ENCODE data around the gene BAZ1B.
A peak's percentile ranks its signal among the peaks of the same experiment; 100 is the strongest.
"Not testable (repeated sequence)": the region's sequence is repeated elsewhere in the genome, so short reads cannot be mapped to it uniquely, and the experiment has no call there.

Gene BAZ1B

GRCh38 chr7:73424489-73424885, 97.6 kb downstream of the BAZ1B start:
- TF ChIP-seq ZSCAN23 (tag by site-specific recombination; IDR thresholded peaks at IDR 0.05) (no peak), ZNF146 (tag by site-specific recombination; IDR thresholded peaks at IDR 0.05) (no peak)
- CTCF ChIA-PET = no interaction called here
- H3K9me3 ChIP-seq (ENCODE audit: control insufficient read depth, insufficient read depth, low read depth, low read length) = no peaks in the 10 kb centered on the region
- no peaks in the 10 kb centered on the region for H3K4me1 ChIP-seq (ENCODE audit: control insufficient read depth, insufficient read depth, low read length)
- H3K36me3 ChIP-seq (ENCODE audit: control insufficient read depth in 2 of 2, insufficient read depth in 1 of 2, low read length in 2 of 2) = no peaks in the 10 kb centered on the region
- no peak overlapping the region for H3K4me3 ChIP-seq (ENCODE audit: low read depth, low read length)
- H3K27ac ChIP-seq (ENCODE audit: extremely low read depth, low read depth, low read length) = no peak overlapping the region
- POLR2A ChIA-PET = interaction anchor here (0.6 kb wide), 1 partner anchor 314 kb away, joined by 4 read pairs; no protein-coding TSS in a partner anchor

- no peaks in the 10 kb centered on the region for H3K36me3 ChIP-seq (ENCODE audit: control insufficient read depth in 2 of 2, insufficient read depth in 1 of 2, low read length in 2 of 2)
- H3K9me3 ChIP-seq (ENCODE audit: control insufficient read depth, insufficient read depth, low read depth, low read length) = no peaks in the 10 kb centered on the region
- ChIA-PET POLR2A (interaction anchor here (0.6 kb wide), 2 partner anchors 9 to 314 kb away, joined by 4 read pairs; no protein-coding TSS in a partner anchor), CTCF (no interaction called here)
- TF ChIP-seq GLIS2 (tag by site-specific recombination; IDR thresholded peaks at IDR 0.05) (peak; percentile 18; the same call in 1 of the 2 replicates), ZNF146 (tag by site-specific recombination; IDR thresholded peaks at IDR 0.05) (no peak), ZNF394 (tag by site-specific recombination; IDR thresholded peaks at IDR 0.05; ENCODE audit: borderline replicate concordance) (no peak), ZNF792 (tag by site-specific recombination; IDR thresholded peaks at IDR 0.05) (no peak), ZSCAN30 (tag by site-specific recombination; IDR thresholded peaks at IDR 0.05) (no peak), ZBTB10 (tag by site-specific recombination; IDR thresholded peaks at IDR 0.05) (no peak), ZBTB49 (tag by site-specific recombination; IDR thresholded peaks at IDR 0.05; ENCODE audit: low read depth) (no peak)
- H3K27ac ChIP-seq (ENCODE audit: extremely low read depth, low read depth, low read length) = no peak overlapping the region
- H3K4me1 ChIP-seq (ENCODE audit: control insufficient read depth, insufficient read depth, low read length) = no peaks in the 10 kb centered on the region
- H3K4me3 ChIP-seq (ENCODE audit: low read depth, low read length) = no peak overlapping the region
Observed at GRCh38 chr7:73423519-73424488, 98.3 kb downstream of the BAZ1B start.

GRCh38 chr7:73420610-73421009, 101.5 kb downstream of the BAZ1B start:
- TF ChIP-seq ZBTB17 (tag by site-specific recombination; IDR thresholded peaks at IDR 0.05) = 0 out of 2 replicates have a peak, but pooled peaks have one; percentile 5
- H3K27ac ChIP-seq (ENCODE audit: extremely low read depth, low read depth, low read length); H3K9me3 ChIP-seq (ENCODE audit: control insufficient read depth, insufficient read depth, low read depth, low read length); H3K4me1 ChIP-seq (ENCODE audit: control insufficient read depth, insufficient read depth, low read length); H3K4me3 ChIP-seq (ENCODE audit: low read depth, low read length); H3K36me3 ChIP-seq (ENCODE audit: control insufficient read depth in 2 of 2, insufficient read depth in 1 of 2, low read length in 2 of 2); POLR2A ChIA-PET: not testable (repeated sequence)
- CTCF ChIA-PET = interaction anchor here (0.7 kb wide), 2 partner anchors 16 to 36 kb away, joined by 3 to 4 read pairs; no protein-coding TSS in a partner anchor

GRCh38 chr7:73420016-73420415, 102.1 kb downstream of the BAZ1B start:
- POLR2A ChIA-PET; H3K36me3 ChIP-seq (ENCODE audit: control insufficient read depth in 2 of 2, insufficient read depth in 1 of 2, low read length in 2 of 2); H3K9me3 ChIP-seq (ENCODE audit: control insufficient read depth, insufficient read depth, low read depth, low read length); H3K4me3 ChIP-seq (ENCODE audit: low read depth, low read length); H3K4me1 ChIP-seq (ENCODE audit: control insufficient read depth, insufficient read depth, low read length); H3K27ac ChIP-seq (ENCODE audit: extremely low read depth, low read depth, low read length): not testable (repeated sequence)
- CTCF ChIA-PET = interaction anchor here (0.7 kb wide), 1 partner anchor 16 kb away, joined by 3 read pairs; no protein-coding TSS in a partner anchor
- TF ChIP-seq ZBTB21 (tag by site-specific recombination; IDR thresholded peaks at IDR 0.05) (peak; percentile 77), ZNF398 (tag by site-specific recombination; IDR thresholded peaks at IDR 0.05) (peak; percentile 87), WT1 (tag by site-specific recombination; IDR thresholded peaks at IDR 0.05) (peak; percentile 53; the same call in 1 of the 2 replicates), ZSCAN4 (tag by site-specific recombination; IDR thresholded peaks at IDR 0.05) (peak; percentile 89)

Measured in HEK293 (cell line).